Thyroid gland (tissue), 4 donors: ENCODE measurements around the gene ATP5PO.

Experiments used
- POLR2A ChIP-seq, 2 donors: fragments of 450-650 bp; IDR thresholded peaks; one replicate each; pipeline ENCODE4 v1.6.1; 2017; ENCODE audit warnings: antibody characterized with exemption in 2 of 2, mild to moderate bottlenecking in 2 of 2, moderate library complexity in 1 of 2
- TF ChIP-seq, protein P1 (sequence below), 6 experiments: fragments of 200-600 bp in 3 of 6; fragments of 450-650 bp in 3 of 6; sonication (generic) in 3 of 6; IDR thresholded peaks; one replicate each; pipeline ENCODE4 v1.5.1; 2016 to 2019; ENCODE audit warnings: antibody characterized with exemption in 6 of 6, mild to moderate bottlenecking in 2 of 6, inconsistent platforms in 1 of 6, moderate library complexity in 1 of 6

DNA sequence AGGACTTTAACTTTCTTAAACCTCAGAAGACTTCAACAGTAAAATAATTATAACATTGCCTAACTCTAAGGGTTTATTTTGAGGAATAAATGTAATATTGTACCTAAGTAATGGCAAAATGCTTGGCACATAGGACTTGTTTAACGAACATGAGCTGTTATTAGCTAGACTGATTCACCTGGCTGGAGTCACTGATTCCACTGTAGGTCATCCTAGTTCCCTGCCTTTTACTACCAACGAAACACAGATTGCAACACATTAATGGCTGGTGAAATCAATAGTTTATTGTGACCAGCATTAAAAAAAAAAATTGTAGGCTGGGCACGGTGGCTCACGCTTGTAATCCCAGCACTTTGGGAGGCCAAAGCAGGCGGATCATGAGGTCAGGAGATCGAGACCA lies 45.5 kb upstream of the ATP5PO start:
- TF ChIP-seq, protein P1, sequence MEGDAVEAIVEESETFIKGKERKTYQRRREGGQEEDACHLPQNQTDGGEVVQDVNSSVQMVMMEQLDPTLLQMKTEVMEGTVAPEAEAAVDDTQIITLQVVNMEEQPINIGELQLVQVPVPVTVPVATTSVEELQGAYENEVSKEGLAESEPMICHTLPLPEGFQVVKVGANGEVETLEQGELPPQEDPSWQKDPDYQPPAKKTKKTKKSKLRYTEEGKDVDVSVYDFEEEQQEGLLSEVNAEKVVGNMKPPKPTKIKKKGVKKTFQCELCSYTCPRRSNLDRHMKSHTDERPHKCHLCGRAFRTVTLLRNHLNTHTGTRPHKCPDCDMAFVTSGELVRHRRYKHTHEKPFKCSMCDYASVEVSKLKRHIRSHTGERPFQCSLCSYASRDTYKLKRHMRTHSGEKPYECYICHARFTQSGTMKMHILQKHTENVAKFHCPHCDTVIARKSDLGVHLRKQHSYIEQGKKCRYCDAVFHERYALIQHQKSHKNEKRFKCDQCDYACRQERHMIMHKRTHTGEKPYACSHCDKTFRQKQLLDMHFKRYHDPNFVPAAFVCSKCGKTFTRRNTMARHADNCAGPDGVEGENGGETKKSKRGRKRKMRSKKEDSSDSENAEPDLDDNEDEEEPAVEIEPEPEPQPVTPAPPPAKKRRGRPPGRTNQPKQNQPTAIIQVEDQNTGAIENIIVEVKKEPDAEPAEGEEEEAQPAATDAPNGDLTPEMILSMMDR (IDR thresholded peaks at IDR 0.05) = no peak
- TF ChIP-seq POLR2A (IDR thresholded peaks at IDR 0.05) = no peak
